Loucy (cell line): Measurements from ENCODE around the gene SMC6.

Experiments
- H2AFZ ChIP-seq: fragments of 200-600 bp; sonication (generic); 2 replicates; pipeline ENCODE4 v1.6.0; 2016; ENCODE audit warnings: antibody characterized with exemption, mild to moderate bottlenecking, low read length, moderate library complexity
- H3F3A ChIP-seq: fragments of 200-600 bp; 2 replicates; pipeline ENCODE4 v1.6.0; 2016; ENCODE audit warnings: antibody characterized with exemption, low read depth, mild to moderate bottlenecking
- H3K27me3 ChIP-seq: fragments of 200-600 bp; sonication (generic); 2 replicates; pipeline ENCODE4 v1.6.1; 2014; ENCODE audit warnings: low read length, mild to moderate bottlenecking; ENCODE audit not compliant: insufficient read depth, poor library complexity, severe bottlenecking
- H3K36me3 ChIP-seq: fragments of 200-600 bp; sonication (generic); 2 replicates; pipeline ENCODE4 v1.6.1; 2016; ENCODE audit warnings: low read length; ENCODE audit not compliant: insufficient read depth
- H3K4me1 ChIP-seq: fragments of 200-600 bp; sonication (generic); 2 replicates; pipeline ENCODE4 v1.5.1; 2014; ENCODE audit warnings: low read length, mild to moderate bottlenecking; ENCODE audit not compliant: insufficient read depth, poor library complexity, severe bottlenecking
- H3K4me2 ChIP-seq: fragments of 200-600 bp; sonication (generic); 2 replicates; pipeline ENCODE4 v1.6.0; 2014; ENCODE audit warnings: antibody characterized with exemption, low read length, low read depth, mild to moderate bottlenecking; ENCODE audit not compliant: poor library complexity, severe bottlenecking
- H3K4me3 ChIP-seq: fragments of 200-600 bp; sonication (generic); 2 replicates; pipeline ENCODE4 v1.5.1; 2014; ENCODE audit warnings: low read length, mild to moderate bottlenecking, mixed read lengths; ENCODE audit not compliant: poor library complexity, severe bottlenecking
- H3K79me2 ChIP-seq: fragments of 200-600 bp; sonication (generic); 2 replicates; pipeline ENCODE4 v1.6.1; 2014; ENCODE audit warnings: low read length; ENCODE audit not compliant: insufficient read depth
- H3K9ac ChIP-seq: fragments of 200-600 bp; sonication (generic); 2 replicates; pipeline ENCODE4 v1.6.0; 2014; ENCODE audit warnings: mild to moderate bottlenecking, low read depth, low read length, moderate library complexity; ENCODE audit not compliant: poor library complexity, severe bottlenecking
- H3K9me2 ChIP-seq: fragments of 200-600 bp; sonication (generic); replicated peaks from 2 replicates; pipeline ENCODE4 v1.6.1; 2016; ENCODE audit warnings: low read depth, low read length, mixed read lengths
- H3K9me3 ChIP-seq: fragments of 200-600 bp; sonication (generic); 2 replicates; pipeline ENCODE4 v1.6.1; 2014; ENCODE audit warnings: mild to moderate bottlenecking, antibody characterized with exemption, low read length, low read depth; ENCODE audit not compliant: insufficient read depth
- H4K20me1 ChIP-seq: fragments of 200-600 bp; sonication (generic); 2 replicates; pipeline ENCODE4 v1.6.0; 2014; ENCODE audit warnings: antibody characterized with exemption, low read length, mild to moderate bottlenecking; ENCODE audit not compliant: insufficient read depth, poor library complexity, severe bottlenecking
- EZH2phosphoT487 ChIP-seq: fragments of 200-600 bp; IDR thresholded peaks from 2 replicates; pipeline ENCODE4 v1.6.1; 2018; ENCODE audit warnings: antibody characterized with exemption, mild to moderate bottlenecking, moderate library complexity, borderline replicate concordance
- TF ChIP-seq, protein P1 (sequence below): fragments of 200-600 bp; sonication (generic); conservative IDR thresholded peaks from 2 replicates; pipeline ENCODE4 v1.5.1; 2014; ENCODE audit warnings: mild to moderate bottlenecking, antibody characterized with exemption, low read length

The SMC6 gene

DNA sequence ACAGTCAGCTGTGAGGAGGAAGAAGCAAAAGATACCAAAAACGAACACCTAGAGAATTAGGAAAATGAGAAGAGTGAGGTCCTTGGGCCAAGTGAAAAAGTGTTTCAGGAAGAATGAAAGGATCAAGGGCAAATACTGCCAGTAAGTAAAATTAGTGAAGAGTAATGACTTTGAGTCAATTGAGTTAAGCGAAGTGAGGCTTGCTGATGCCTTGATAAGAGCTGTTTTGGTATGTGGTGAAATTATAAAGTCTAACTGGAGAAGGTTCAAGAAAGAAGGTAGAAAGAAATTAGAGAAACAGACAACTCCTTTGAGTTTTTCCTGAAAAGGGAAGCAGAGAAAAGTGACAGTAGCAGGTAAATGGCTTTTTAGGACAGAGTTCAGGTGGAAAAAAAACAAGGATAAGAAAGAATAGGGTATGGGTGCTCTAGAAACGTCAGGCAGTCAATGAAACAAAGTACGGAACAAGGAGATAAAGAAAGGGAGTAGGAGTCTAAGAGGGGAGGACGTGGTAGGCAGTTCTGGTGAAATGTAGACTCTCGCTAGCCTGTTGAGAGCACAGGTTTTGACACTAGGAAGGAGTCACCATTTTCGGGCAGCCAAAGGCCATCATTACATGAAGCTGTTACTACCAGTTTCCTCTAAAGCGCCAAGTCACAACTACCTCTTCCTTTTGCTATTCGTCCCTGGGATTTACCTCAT lies 42.9 kb downstream of the SMC6 start:
- Histone ChIP-seq H3K36me3 (peaks cover 35% of the 10 kb centered on the region; the same call in 1 of the 2 replicates), H4K20me1 (no peaks in the 10 kb centered on the region), H2AFZ (no peak overlapping the region), H3K4me2 (no peak overlapping the region), H3K79me2 (no peaks in the 10 kb centered on the region), H3F3A (no peaks in the 10 kb centered on the region), H3K27me3 (no peaks in the 10 kb centered on the region), H3K9me3 (no peaks in the 10 kb centered on the region), H3K9ac (no peak overlapping the region), H3K4me3 (no peak overlapping the region), H3K9me2 (no peaks in the 10 kb centered on the region), H3K4me1 (no peaks in the 10 kb centered on the region)
- TF ChIP-seq, protein P1, sequence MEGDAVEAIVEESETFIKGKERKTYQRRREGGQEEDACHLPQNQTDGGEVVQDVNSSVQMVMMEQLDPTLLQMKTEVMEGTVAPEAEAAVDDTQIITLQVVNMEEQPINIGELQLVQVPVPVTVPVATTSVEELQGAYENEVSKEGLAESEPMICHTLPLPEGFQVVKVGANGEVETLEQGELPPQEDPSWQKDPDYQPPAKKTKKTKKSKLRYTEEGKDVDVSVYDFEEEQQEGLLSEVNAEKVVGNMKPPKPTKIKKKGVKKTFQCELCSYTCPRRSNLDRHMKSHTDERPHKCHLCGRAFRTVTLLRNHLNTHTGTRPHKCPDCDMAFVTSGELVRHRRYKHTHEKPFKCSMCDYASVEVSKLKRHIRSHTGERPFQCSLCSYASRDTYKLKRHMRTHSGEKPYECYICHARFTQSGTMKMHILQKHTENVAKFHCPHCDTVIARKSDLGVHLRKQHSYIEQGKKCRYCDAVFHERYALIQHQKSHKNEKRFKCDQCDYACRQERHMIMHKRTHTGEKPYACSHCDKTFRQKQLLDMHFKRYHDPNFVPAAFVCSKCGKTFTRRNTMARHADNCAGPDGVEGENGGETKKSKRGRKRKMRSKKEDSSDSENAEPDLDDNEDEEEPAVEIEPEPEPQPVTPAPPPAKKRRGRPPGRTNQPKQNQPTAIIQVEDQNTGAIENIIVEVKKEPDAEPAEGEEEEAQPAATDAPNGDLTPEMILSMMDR, result no peak
- no peak for TF ChIP-seq EZH2phosphoT487

DNA sequence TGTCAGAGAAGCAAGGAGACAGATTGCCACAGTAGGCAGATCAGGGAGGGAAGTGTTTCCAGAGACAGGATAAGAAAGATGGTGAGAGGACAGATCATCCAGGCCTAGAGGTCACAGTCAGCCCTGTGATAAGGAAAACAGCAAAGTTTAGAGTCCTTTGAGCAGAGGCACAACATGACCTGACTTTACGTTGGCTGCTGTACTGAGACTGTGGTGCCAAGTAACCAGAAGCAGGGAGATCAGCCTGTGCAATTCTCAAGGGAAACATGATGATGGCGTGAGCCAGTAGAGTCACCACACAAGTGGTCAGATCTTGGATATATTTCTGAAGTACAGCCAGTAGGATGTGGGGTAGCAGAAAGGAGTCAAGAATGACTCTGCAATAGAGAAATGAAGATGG lies 43.7 kb downstream of the SMC6 start:
- Histone ChIP-seq H2AFZ (no peak overlapping the region), H3K9me3 (no peaks in the 10 kb centered on the region), H3K9ac (no peak overlapping the region), H3K4me3 (no peak overlapping the region), H3K4me1 (no peaks in the 10 kb centered on the region), H3K9me2 (no peaks in the 10 kb centered on the region), H3F3A (no peaks in the 10 kb centered on the region), H3K4me2 (no peak overlapping the region), H4K20me1 (no peaks in the 10 kb centered on the region), H3K27me3 (no peaks in the 10 kb centered on the region), H3K36me3 (peaks cover 35% of the 10 kb centered on the region; the same call in 1 of the 2 replicates), H3K79me2 (no peaks in the 10 kb centered on the region)
- TF ChIP-seq EZH2phosphoT487, result no peak
- TF ChIP-seq, protein P1, result no peak

DNA sequence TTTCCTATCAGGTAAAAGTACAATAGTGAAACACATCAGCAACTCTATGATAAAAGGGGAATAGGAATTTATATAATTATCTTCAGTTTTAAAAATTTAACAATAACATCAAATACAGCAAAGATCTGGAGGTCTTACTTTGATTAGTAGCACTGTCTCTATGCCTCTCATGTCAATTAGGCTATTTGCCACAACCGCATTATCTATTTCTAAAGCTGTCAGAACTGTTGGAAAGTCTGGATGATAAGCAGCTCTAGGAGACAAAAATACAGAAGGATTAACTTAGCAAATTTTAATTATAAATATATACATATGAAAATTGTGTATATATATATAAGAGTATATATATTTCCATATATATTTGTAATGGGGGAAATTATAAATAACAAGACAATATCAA lies 45.1 kb downstream of the SMC6 start:
- Histone ChIP-seq H3K4me3 (no peak overlapping the region), H3F3A (no peaks in the 10 kb centered on the region), H4K20me1 (no peaks in the 10 kb centered on the region), H3K27me3 (no peaks in the 10 kb centered on the region), H3K4me1 (no peaks in the 10 kb centered on the region), H2AFZ (no peak overlapping the region), H3K79me2 (no peaks in the 10 kb centered on the region), H3K9ac (no peak overlapping the region), H3K9me2 (no peaks in the 10 kb centered on the region), H3K36me3 (peaks cover 29% of the 10 kb centered on the region; the same call in 1 of the 2 replicates), H3K9me3 (no peaks in the 10 kb centered on the region), H3K4me2 (no peak overlapping the region)
- TF ChIP-seq, protein P1, result no peak
- TF ChIP-seq EZH2phosphoT487, result no peak
